ENCODE results near the gene ZNF274. TPM values are rescaled to one million over a fixed set of nuclear protein-coding genes. Genes with fewer than 3 reads are reported as not detected.
A peak's percentile ranks its signal among the peaks of the same experiment; 100 is the strongest.

Gene ZNF274
- total and polyA plus RNA-seq, 2 of the 8 experiments (the other 6 are each of a cell fraction or from before 2014, with no cell fraction given) = 13.3 to 25.1 TPM

GRCh38 chr19:58261968-58262921, 79.4 kb downstream of the ZNF274 start (continued):
- TF ChIP-seq ZNF274 (IDR thresholded peaks at IDR 0.05; ENCODE audit: borderline replicate concordance, extremely low read depth, low read length) = peak; percentile 93
